SIG-M5 (cell line): ENCODE results near the gene TMCO6.
A peak's percentile ranks its signal among the peaks of the same experiment; 100 is the strongest.
"Not testable (repeated sequence)": the region's sequence is repeated elsewhere in the genome, so short reads cannot be mapped to it uniquely, and the experiment has no call there.

ENCODE experiments used
- DNase-seq: peaks from one replicate; lab custom pipeline; 2025; lab: John Stamatoyannopoulos, UW

TMCO6 gene

DNA sequence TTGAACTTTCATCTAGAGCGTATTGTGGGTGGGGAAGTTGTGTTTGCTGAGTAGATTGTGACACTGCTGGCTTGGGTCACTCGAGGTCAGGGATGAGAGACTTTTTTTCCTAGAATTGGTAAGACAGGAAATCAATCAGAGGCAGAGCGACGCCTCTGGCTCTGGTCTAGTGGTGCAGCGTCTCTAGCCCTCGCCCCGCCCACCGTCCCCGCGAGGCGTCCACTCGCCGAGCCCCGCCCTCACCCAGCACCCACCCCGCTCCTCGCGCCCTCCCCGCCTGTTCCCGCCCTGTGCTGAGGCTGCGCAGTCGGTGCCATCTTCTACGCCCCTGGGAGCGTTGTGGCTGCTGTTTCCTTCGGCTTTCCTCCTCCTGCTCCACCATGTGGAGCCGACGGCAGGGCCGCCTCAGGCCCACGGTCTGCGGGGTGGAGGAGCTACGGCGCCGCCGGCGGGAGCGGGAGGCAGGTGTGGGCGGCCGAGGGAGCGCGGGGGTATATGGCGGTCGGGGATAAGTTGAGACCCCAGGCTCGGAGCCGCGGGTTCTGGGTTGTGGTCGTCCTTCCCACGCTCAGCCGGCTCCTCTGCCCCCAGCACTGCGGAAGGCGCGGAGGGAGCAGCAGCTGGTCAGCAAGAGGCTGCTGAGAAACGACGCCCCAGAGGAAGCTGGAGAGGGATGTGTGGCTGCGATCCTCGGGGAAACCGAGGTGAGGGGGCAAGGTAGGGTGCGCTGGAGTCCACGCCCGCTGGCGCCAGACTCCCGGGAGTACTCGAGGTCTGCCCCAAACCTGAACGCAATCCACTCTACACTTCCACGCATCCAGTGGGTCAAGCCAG lies at the start of gene TMCO6:
TMCO6 (plus strand) TSS at position 304 of the 834 bp plus-strand sequence; CDS start at position 381, 77 bp downstream.
- DNase-seq: peak; percentile 92

DNA sequence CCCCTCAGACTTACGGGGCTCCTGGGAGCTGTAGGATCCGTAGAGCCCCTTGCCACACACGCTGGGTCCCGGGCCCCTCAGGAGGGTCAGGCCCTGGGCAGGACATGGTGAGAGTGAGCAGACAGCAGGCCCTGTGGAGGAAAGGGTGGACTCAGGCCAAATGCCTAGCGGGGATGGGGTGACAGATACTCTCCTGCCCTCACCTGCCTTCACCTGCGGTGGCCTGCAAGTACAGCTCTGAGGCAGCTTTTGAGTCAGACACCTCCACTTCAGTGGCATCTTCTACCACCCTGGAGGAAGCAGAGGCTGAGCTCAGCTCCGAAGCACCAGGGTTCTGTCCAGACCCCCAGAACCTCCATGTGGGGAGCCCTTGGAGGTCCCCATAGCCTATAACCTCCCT lies 48.4 kb upstream of the TMCO6 start:
- no peak for DNase-seq

GRCh38 chr5:140591747-140592372 lies 47.4 kb upstream of the TMCO6 start:
- no peak for DNase-seq

DNA sequence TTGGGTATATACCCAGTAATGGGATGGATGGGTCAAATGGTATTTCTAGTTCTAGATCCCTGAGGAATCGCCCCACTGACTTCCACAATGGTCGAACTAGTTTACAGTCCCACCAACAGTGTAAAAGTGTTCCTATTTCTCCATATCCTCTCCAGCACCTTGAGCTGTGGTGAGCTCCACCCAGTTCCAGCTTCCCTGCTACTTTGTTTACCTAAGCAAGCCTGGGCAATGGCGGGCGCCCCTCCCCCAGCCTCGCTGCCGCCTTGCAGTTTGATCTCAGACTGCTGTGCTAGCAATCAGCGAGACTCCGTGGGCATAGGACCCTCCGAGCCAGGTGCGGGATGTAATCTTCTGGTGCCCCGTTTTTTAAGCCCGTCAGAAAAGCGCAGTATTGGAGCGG lies 46.2 kb upstream of the TMCO6 start:
- DNase-seq: not testable (repeated sequence)

GRCh38 chr5:140594169-140594568 lies 45.1 kb upstream of the TMCO6 start:
- DNase-seq: no peak

GRCh38 chr5:140595538-140596300 lies 43.5 kb upstream of the TMCO6 start:
- DNase-seq: peak; percentile 87

- no peak for DNase-seq
These were observed 42.9 kb upstream of the TMCO6 start for GRCh38 chr5:140596321-140596741.

GRCh38 chr5:140598836-140599235 lies 40.4 kb upstream of the TMCO6 start:
- no peak for DNase-seq

DNA sequence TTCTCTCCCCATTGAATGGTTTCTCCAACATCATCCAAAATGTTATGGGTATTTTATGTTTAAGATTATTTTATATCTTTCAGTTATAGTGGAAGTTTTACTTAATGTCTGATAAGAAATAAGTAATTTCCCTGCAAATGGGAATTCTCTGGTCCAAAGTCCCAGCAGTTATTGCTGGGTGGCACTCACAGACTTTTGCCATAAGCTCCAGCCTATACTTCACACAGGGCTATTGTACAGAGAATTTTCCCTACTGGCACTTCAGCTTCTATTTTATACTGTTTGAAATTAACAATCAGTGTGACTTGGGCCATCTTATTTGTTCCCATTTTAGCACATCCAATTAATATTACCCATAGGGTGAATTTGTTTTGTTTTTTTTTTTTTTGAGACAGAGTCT lies 39.2 kb upstream of the TMCO6 start:
- no peak for DNase-seq

DNA sequence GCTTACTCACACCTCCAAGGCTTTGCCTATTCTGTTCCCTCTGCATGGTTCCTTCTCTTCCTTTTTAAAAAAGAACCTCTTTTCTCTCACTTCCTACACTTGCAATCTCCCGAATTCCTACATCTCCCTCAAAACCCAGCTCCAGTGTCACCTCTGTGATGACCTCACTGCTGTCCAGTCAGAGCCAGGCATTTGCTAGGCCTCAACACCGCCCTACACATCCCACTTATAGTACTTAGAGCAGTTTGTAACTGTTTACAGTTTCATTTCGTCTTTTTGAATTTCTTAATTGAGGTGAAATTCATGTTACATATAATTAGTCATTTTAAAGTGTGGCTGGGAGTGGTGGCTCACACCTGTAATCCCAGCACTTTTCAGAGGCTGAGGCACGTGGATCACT lies 37.1 kb upstream of the TMCO6 start:
- no peak for DNase-seq

DNA sequence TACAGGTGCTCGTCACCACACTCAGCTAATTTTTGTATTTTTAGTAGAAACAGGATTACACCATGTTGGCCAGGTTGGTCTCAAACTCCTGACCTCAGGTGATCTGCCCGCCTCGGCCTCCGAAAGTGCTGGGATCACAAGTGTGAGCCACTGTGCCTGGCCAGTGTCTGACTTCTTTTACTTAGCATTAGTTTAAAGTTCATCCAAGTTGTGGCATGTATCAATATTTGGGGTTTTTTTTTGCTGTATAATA lies 35.9 kb upstream of the TMCO6 start:
- not testable (repeated sequence) for DNase-seq

DNA sequence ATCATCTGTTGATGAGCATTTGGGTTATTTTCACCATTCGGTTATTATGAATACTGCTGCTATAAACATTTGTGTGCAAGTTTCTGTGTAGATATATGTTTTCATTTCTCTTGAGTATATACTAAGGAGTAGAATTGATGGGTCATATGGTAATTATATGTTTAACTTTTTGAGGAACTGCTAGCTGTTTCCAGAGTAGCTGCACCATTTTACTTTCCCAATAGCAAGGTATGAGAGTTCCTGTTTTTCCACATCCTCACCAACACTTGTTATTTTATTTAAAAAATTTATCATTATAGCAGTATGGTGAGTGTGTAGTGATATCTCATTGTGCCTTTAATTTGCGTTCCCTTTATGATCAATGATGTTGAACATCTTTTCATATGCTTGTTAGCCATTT lies 35.5 kb upstream of the TMCO6 start:
- DNase-seq: no peak

DNA sequence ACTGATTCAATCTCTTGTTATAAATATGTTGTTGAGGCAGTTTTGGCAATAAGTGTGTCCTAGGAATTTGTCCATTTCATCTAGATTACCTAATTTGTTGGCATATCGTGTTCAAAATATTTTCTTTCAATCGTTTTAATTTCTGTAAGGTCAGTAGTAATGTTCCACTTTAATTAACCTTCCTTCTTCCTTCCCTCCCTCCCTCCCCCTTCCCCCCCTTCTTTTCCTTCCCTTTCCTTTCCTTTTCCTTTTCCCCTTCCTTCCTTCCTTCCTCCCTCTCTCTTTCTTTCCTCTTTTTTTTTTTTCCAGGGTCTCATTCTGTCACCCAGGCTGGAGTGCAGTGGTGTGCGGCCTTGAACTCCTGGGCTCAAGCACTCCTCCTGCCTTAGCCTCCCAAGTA lies 33.4 kb upstream of the TMCO6 start:
- no peak for DNase-seq

- DNase-seq: peak; percentile 49
These were observed 32.2 kb upstream of the TMCO6 start for GRCh38 chr5:140607031-140607430.

DNA sequence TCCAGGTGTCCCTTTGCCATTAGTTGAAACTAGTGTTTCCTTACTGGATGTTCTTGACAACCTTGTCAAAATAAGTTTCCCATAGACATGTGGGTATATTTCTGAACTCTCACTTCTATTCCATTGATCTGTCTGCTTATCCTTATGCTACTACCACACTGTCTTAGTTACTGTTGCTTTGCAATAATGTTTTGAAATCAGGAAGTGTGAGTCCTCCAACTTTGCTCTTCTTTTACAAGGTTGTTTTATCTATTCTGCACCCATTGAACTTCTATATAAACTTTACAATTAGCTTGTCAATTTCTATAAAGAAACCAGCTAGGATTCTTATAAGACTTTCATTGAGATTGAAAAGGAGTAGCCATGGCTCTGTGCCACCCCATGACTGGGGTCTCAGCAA lies 30.5 kb upstream of the TMCO6 start:
- peak; percentile 50 for DNase-seq

DNA sequence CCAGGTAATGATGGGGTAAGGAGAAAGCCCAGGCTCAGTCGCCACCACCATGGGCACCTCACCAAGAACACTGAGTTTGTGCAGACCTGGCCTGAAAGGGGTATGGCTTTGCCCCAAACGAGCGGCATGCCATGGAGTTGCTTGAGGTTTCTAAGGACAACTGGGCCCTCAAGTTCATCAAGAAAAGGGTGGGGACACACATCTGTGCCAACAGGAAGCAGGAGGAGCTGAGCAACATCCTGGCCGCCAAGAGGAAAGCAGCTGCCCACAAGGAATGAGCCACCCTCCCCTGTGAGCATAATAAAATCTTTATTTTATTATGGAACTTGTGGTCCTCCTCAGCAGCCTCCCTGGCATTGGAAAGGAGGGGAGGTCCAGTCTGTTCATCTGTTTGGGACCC lies 30.1 kb upstream of the TMCO6 start:
- DNase-seq: no peak

- DNase-seq: no peak
These were observed 28.2 kb upstream of the TMCO6 start for GRCh38 chr5:140611020-140611521.

DNA sequence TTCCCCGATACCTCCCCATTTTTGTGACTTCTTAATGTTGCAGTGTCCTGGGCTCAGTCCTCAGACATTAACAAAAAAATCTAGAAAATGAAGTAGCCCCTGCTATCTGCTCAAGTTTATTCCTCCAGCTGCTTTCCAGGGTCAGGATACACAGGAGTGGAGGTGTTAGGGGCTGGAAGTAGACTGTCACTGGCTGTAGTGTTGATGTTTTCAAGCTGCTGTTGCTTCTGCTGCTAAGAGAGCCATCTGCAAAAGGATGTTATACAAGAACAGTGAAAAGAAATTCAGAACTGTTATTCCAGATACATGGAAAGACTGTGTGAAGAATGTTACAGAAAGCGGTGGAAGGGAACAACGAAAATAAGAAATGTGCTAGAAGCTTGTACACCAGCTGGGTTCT lies 16.9 kb upstream of the TMCO6 start:
- DNase-seq: no peak

DNA sequence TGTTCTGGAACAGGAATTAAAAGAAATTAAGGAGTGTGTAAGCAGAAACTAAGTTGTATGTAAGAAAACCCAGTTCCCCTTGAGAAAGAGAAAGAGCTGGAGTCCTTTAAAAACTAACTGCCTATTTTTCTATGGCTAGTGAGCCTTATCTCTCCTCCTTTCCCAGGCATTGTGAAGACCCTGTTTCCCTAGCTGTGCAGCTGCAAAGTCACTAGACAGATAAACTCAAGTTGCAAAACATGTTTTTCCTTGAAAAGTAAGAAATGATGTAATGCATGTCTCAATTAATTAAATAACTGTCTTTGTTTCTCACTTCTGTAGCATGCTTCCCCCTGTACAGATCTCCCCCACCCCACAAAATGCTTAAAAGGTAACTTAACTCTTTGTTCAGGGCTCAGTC lies 16.2 kb upstream of the TMCO6 start:
- not testable (repeated sequence) for DNase-seq

- DNase-seq: not testable (repeated sequence)
These were observed 14.4 kb upstream of the TMCO6 start for GRCh38 chr5:140624886-140625285.

GRCh38 chr5:140627972-140628371 lies 11.3 kb upstream of the TMCO6 start:
- no peak for DNase-seq

GRCh38 chr5:140628711-140629110 lies 10.5 kb upstream of the TMCO6 start:
- no peak for DNase-seq
